ENCODE results near the gene KDELR1.
"Not testable (repeated sequence)": the region's sequence is repeated elsewhere in the genome, so short reads cannot be mapped to it uniquely, and the experiment has no call there.

KDELR1 gene

GRCh38 chr19:48397263-48398101, 6.1 kb upstream of the KDELR1 start:
- DNase-seq: no peak

GRCh38 chr19:48396824-48397176, 5.4 kb upstream of the KDELR1 start:
- DNase-seq: no peak

GRCh38 chr19:48396016-48396823, 4.9 kb upstream of the KDELR1 start:
- DNase-seq: no peak

- no peak for DNase-seq
These were observed 4.1 kb upstream of the KDELR1 start for GRCh38 chr19:48395499-48395898.

- no peak for DNase-seq
These were observed 3.8 kb upstream of the KDELR1 start for GRCh38 chr19:48395170-48395455.

GRCh38 chr19:48394331-48395169, 3.2 kb upstream of the KDELR1 start:
- DNase-seq: no peak

GRCh38 chr19:48393559-48394330, 2.4 kb upstream of the KDELR1 start, which contains the start of gene GRIN2D:
GRIN2D (plus strand) TSS chr19:48393668; CDS start chr19:48398393, 4,725 bp downstream.
- peak; percentile 40 for DNase-seq

GRCh38 chr19:48392860-48393558, 1.7 kb upstream of the KDELR1 start:
- DNase-seq: no peak

GRCh38 chr19:48392006-48392344, 624 bp upstream of the KDELR1 start:
- not testable (repeated sequence) for DNase-seq

GRCh38 chr19:48390188-48391099, 907 bp downstream of the KDELR1 start:
- peak; percentile 71 for DNase-seq

- no peak for DNase-seq
These were observed 4.4 kb downstream of the KDELR1 start for GRCh38 chr19:48386981-48387380.

GRCh38 chr19:48385461-48386087, 5.8 kb downstream of the KDELR1 start:
- no peak for DNase-seq

- no peak for DNase-seq
These were observed 9.1 kb downstream of the KDELR1 start for GRCh38 chr19:48382286-48382685.

- DNase-seq: no peak
These were observed 10.0 kb downstream of the KDELR1 start for GRCh38 chr19:48381178-48381950.

- DNase-seq: no peak
These were observed 12.3 kb downstream of the KDELR1 start for GRCh38 chr19:48379058-48379457.

- DNase-seq: no peak
These were observed 13.2 kb downstream of the KDELR1 start for GRCh38 chr19:48378194-48378570.

- no peak for DNase-seq
These were observed 17.8 kb downstream of the KDELR1 start for GRCh38 chr19:48373567-48373966.

GRCh38 chr19:48372904-48373303, 18.4 kb downstream of the KDELR1 start:
- no peak for DNase-seq

GRCh38 chr19:48371771-48372170, 19.6 kb downstream of the KDELR1 start:
- not testable (repeated sequence) for DNase-seq

GRCh38 chr19:48371367-48371766, 20.0 kb downstream of the KDELR1 start:
- DNase-seq: no peak
